RWPE1 (cell line): ENCODE data around the gene TM4SF4.

Experiments
- CTCF ChIA-PET: fragments of 350-600 bp; sonication (Branson Sonifier 250); formaldehyde crosslinking; extraction: SDS; loops from one replicate; lab custom pipeline; 2021; lab: Yijun Ruan, JAX
- POLR2A ChIA-PET: fragments of 400-600 bp; formaldehyde crosslinking; extraction: SDS; loops from one replicate; lab custom pipeline; 2020; ENCODE audit warnings: antibody characterized with exemption; ENCODE audit not compliant: low non-redundant PET; lab: Yijun Ruan, JAX
- DNase-seq: peaks from one replicate; pipeline ENCODE4 v3.0.0; 2012; ENCODE audit warnings: low spot score
- H3K27ac ChIP-seq: fragments of 450-650 bp; 2 replicates; pipeline ENCODE4 v1.5.1; 2017
- CTCF ChIP-seq: fragments of 450-650 bp; conservative IDR thresholded peaks from 2 replicates; pipeline ENCODE4 v1.5.1; 2017; ENCODE audit warnings: low read depth, mild to moderate bottlenecking

Gene TM4SF4

DNA sequence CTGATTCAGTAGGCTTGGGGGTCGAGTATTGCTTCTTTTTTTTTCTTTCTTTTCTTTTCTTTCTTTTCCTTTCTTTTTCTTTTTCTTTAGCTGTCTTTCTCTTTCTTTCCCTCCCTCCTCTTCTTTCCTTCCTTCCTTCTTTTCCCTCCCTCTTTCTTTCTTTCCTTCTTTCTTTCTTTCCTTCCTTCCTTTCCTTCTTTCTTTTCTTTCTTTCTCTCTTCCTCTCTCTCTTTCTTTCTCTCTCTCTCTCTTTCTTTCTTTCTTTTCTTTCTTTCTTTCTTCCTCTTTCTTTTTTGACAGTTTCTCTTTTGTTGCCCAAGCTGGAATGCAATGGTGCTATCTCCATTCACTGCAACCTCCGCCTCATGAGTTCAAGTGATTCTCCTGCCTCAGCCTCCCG lies 36.0 kb downstream of the TM4SF4 start:
- ChIA-PET POLR2A (no interaction called here), CTCF (interaction anchor here (0.6 kb wide), 2 partner anchors 11 to 130 kb away, joined by 4 read pairs; no protein-coding TSS in a partner anchor)
- DNase-seq: no peak
- H3K27ac ChIP-seq: no peak overlapping the region
- no peak for TF ChIP-seq CTCF

DNA sequence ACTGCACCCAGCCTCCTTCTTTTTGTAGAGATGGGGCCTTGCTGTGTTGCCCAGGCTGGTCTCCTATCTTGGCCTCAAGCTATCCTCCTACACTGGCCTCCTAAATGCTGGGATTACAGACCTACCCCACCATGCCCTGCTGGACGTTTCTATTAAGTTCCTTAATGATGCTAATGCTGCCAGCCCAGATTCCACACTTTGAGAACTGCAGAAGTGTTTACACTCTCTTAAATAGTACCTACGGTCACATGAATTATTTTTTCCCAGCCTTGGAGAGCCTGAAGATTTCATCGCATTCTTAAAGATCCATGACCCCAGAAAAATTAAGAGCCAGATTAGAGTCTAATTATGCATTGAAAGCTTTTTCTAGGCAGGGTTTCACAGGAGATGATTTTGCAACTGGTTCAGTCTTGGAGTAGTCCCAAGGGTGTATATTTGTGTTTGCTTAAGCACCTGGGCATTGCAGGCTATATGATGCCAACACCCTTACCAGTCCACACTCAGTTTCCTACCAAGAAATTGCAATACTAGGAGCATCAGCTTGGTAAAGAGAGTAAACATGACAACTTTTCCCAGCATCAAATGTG lies 36.6 kb downstream of the TM4SF4 start:
- no peak for DNase-seq
- no peak overlapping the region for H3K27ac ChIP-seq
- no peak for TF ChIP-seq CTCF
- ChIA-PET POLR2A (no interaction called here), CTCF (interaction anchor here (0.6 to 1.7 kb wide), 6 partner anchors 8 to 260 kb away, joined by 3 to 8 read pairs (median 4); no protein-coding TSS in a partner anchor)

- POLR2A ChIA-PET: no interaction called here
- CTCF ChIA-PET: interaction anchor here (0.5 to 1.7 kb wide), 8 partner anchors 9 to 259 kb away, joined by 3 to 8 read pairs (median 4); no protein-coding TSS in a partner anchor
- TF ChIP-seq CTCF: peak; percentile 92
- no peak overlapping the region for H3K27ac ChIP-seq
- DNase-seq: peak; percentile 70
Measured at GRCh38 chr3:149512073-149512782, 37.7 kb downstream of the TM4SF4 start.

- no peak for TF ChIP-seq CTCF
- DNase-seq: no peak
- ChIA-PET CTCF (interaction anchor here (0.6 to 1.7 kb wide), 3 partner anchors 58 to 257 kb away, joined by 3 to 7 read pairs (median 5); no protein-coding TSS in a partner anchor), POLR2A (no interaction called here)
- H3K27ac ChIP-seq: no peak overlapping the region
Measured at GRCh38 chr3:149514471-149514870, 40.0 kb downstream of the TM4SF4 start.

DNA sequence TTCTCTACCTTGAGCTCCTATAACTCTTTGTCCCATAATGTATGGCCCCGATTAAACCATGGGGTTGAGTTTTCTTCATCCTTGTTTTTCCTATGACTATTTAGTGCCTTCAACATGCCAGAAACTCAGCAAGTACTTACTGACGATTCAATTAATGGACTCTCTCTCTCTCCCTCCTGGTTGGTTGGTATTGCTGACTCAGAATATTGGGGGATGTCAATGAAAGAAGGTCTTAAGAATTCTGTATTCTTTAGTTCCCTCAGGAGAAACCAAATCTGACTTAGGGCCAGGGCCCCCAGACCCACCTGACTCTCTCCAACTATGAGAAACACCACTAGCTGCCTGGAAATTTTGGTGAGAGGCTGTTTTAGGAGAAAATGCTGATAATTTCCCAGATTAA lies 40.8 kb downstream of the TM4SF4 start:
- no peak for DNase-seq
- no peak for TF ChIP-seq CTCF

DNA sequence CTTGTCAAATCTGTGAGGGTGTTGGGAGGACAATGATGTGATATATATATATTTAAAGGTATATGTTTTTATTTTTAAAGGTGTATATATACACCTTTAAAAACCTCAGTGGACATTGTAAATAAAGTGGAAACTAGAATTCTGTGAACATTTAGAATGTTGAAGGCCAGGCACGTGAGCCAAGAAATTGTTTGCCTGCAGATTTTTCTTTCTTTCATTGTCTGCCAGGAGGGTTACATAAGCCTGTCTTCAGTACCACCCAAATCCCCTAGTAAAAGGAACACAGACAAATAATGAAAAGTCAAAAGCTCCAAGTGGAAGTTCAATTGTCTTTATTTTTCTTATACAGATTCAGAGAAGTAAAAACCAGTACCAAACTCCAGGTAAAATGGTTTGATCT lies 42.4 kb downstream of the TM4SF4 start:
- no peak for TF ChIP-seq CTCF
- no peak overlapping the region for H3K27ac ChIP-seq
- CTCF ChIA-PET: interaction anchor here (0.8 kb wide), 1 partner anchor 19 kb away, joined by 3 read pairs; no protein-coding TSS in a partner anchor

More for the DNA sequence above, 40.8 kb downstream of the TM4SF4 start:
- CTCF ChIA-PET: interaction anchor here (0.5 to 1.1 kb wide), 2 partner anchors 57 to 221 kb away, joined by 3 to 5 read pairs; no protein-coding TSS in a partner anchor
- POLR2A ChIA-PET: no interaction called here
- H3K27ac ChIP-seq: no peak overlapping the region

More for the DNA sequence above, 42.4 kb downstream of the TM4SF4 start:
- POLR2A ChIA-PET: no interaction called here
- no peak for DNase-seq
